Cardiac muscle cell (in vitro differentiated cells and primary cell): ENCODE measurements around the gene NRTN. TPM values are rescaled to one million over a fixed set of nuclear protein-coding genes. Genes with fewer than 3 reads are reported as not detected.

Experiments used
- DNase-seq, 2 donors: peaks; one replicate each; pipeline versions ENCODE4 v3.0.0 to v3.0.0-alpha.2; 2010 to 2017; ENCODE audit warnings: low read depth in 1 of 2, low spot score in 1 of 2
- H3K27ac ChIP-seq: fragments of 200-600 bp; sonication (generic); 2 replicates; pipeline ENCODE4 v1.5.1; 2016
- H3K27me3 ChIP-seq: fragments of 200-600 bp; sonication (generic); 2 replicates; pipeline ENCODE4 v1.6.0; 2016; ENCODE audit warnings: control low read depth
- H3K36me3 ChIP-seq: fragments of 200-600 bp; sonication (generic); 2 replicates; pipeline ENCODE4 v1.5.1; 2016; ENCODE audit warnings: control low read depth
- H3K4me1 ChIP-seq: fragments of 200-600 bp; sonication (generic); 2 replicates; pipeline ENCODE4 v1.8.1; 2017; ENCODE audit warnings: low read depth, mild to moderate bottlenecking, mixed run types
- H3K4me3 ChIP-seq: fragments of 200-600 bp; sonication (generic); 2 replicates; pipeline ENCODE4 v1.5.1; 2016; ENCODE audit warnings: mild to moderate bottlenecking
- H3K9me3 ChIP-seq: fragments of 200-600 bp; sonication (generic); 2 replicates; pipeline ENCODE4 v1.5.1; 2017; ENCODE audit warnings: low read depth, mild to moderate bottlenecking, control low read depth
- CTCF ChIP-seq: IDR thresholded peaks from 2 replicates; pipeline ENCODE4 v1.5.1; 2012; ENCODE audit warnings: low read depth, mild to moderate bottlenecking, low read length
- polyA plus RNA-seq: library from polyadenylated mRNA; unstranded; fragments of >200 nt; fragmentation: Nextera tagmentation; extraction: Ambion mirVana; gene quantifications from 2 replicates; pipeline ENCODE4 v1.2.1, GENCODE V29; 2016
- total RNA-seq: library from RNA; depleted of rRNA; stranded (reverse); fragments of >200 nt; gene quantifications from 2 replicates; pipeline ENCODE4 v1.2.3, GENCODE V29; 2016

Gene NRTN
- total and polyA plus RNA-seq, 2 experiments from 2014 or later = 36.1 to 68.2 TPM

- no peaks in the 10 kb centered on the region for H3K27me3 ChIP-seq
- TF ChIP-seq CTCF = no peak
- H3K9me3 ChIP-seq = no peaks in the 10 kb centered on the region
- no peak overlapping the region for H3K27ac ChIP-seq
- no peak overlapping the region for H3K4me3 ChIP-seq
- DNase-seq = no peak
- no peaks in the 10 kb centered on the region for H3K4me1 ChIP-seq
- peaks cover 8% of the 10 kb centered on the region for H3K36me3 ChIP-seq
Observed at GRCh38 chr19:5793188-5793587, 11.7 kb upstream of the NRTN start.

- DNase-seq = no peak
- H3K36me3 ChIP-seq = no peaks in the 10 kb centered on the region
- H3K4me1 ChIP-seq = no peaks in the 10 kb centered on the region
- no peaks in the 10 kb centered on the region for H3K9me3 ChIP-seq
- TF ChIP-seq CTCF = no peak
- no peaks in the 10 kb centered on the region for H3K27me3 ChIP-seq
- H3K27ac ChIP-seq = no peak overlapping the region
- H3K4me3 ChIP-seq = no peak overlapping the region
Observed at GRCh38 chr19:5795382-5795919, 9.4 kb upstream of the NRTN start.

- Histone ChIP-seq H3K36me3 (no peaks in the 10 kb centered on the region), H3K27ac (no peak overlapping the region), H3K4me1 (no peaks in the 10 kb centered on the region), H3K9me3 (no peaks in the 10 kb centered on the region), H3K4me3 (no peak overlapping the region), H3K27me3 (no peaks in the 10 kb centered on the region)
- TF ChIP-seq CTCF = no peak
- no peak for DNase-seq
Observed at GRCh38 chr19:5798244-5798643, 6.6 kb upstream of the NRTN start.

GRCh38 chr19:5799247-5800241 lies 5.3 kb upstream of the NRTN start:
- Histone ChIP-seq H3K9me3 (no peaks in the 10 kb centered on the region), H3K36me3 (no peaks in the 10 kb centered on the region), H3K27me3 (no peaks in the 10 kb centered on the region), H3K27ac (no peak overlapping the region), H3K4me3 (no peak overlapping the region), H3K4me1 (peaks cover 3% of the 10 kb centered on the region)
- peak in 1 of 2 donors; percentile 19 for DNase-seq
- no peak for TF ChIP-seq CTCF

GRCh38 chr19:5800361-5801270 lies 4.3 kb upstream of the NRTN start:
- no peaks in the 10 kb centered on the region for H3K9me3 ChIP-seq
- no peak overlapping the region for H3K4me3 ChIP-seq
- no peaks in the 10 kb centered on the region for H3K36me3 ChIP-seq
- peaks cover 3% of the 10 kb centered on the region for H3K4me1 ChIP-seq
- no peak for DNase-seq
- no peak overlapping the region for H3K27ac ChIP-seq
- no peaks in the 10 kb centered on the region for H3K27me3 ChIP-seq
- TF ChIP-seq CTCF = no peak
